K562 (cell line): Measurements from ENCODE around the gene LRRC51. TPM values are rescaled to one million over a fixed set of nuclear protein-coding genes. Genes with fewer than 3 reads are reported as not detected.

Experiments used
- ATF4 ChIP-seq: fragments of 450-650 bp; formaldehyde crosslinking; IDR thresholded peaks from 2 replicates; pipeline ENCODE4 v1.4.0; 2022; ENCODE audit warnings: mild to moderate bottlenecking, moderate library complexity
- CBFA2T3 ChIP-seq: fragments of 450-650 bp; IDR thresholded peaks from 2 replicates; pipeline ENCODE4 v1.6.1; 2017
- CREB3 ChIP-seq: fragments of 450-650 bp; conservative IDR thresholded peaks from 2 replicates; pipeline ENCODE4 v1.6.1; 2016; ENCODE audit warnings: missing genetic modification characterization, low read depth, mild to moderate bottlenecking, missing compliant biosample characterization, moderate library complexity
- ETS2 ChIP-seq: IDR thresholded peaks from 2 replicates; pipeline ENCODE4 v1.6.1; 2016; ENCODE audit warnings: borderline replicate concordance, missing genetic modification characterization, mild to moderate bottlenecking, moderate library complexity, missing compliant biosample characterization; ENCODE audit not compliant: poor library complexity, severe bottlenecking
- GTF2E2 ChIP-seq: fragments of 200-800 bp; sonication (Bioruptor generic); IDR thresholded peaks from 2 replicates; pipeline ENCODE4 v1.6.1; 2016; ENCODE audit warnings: missing genetic modification characterization, missing compliant biosample characterization
- KLF16 ChIP-seq: IDR thresholded peaks from 2 replicates; pipeline ENCODE4 v1.6.1; 2016; ENCODE audit warnings: antibody characterized with exemption
- MEF2D ChIP-seq: conservative IDR thresholded peaks from 2 replicates; pipeline ENCODE4 v1.6.1; 2016; ENCODE audit warnings: low read depth, missing genetic modification characterization, missing compliant biosample characterization
- MNT ChIP-seq, 2 experiments: fragments of 450-650 bp; conservative IDR thresholded peaks; 2 replicates each; pipeline ENCODE4 v1.6.1; 2017; ENCODE audit warnings: mild to moderate bottlenecking in 2 of 2, moderate library complexity in 2 of 2
- TEAD1 ChIP-seq, 2 experiments: fragments of 450-650 bp in 1 of 2; sonication (generic) in 1 of 2; formaldehyde crosslinking; IDR thresholded peaks; 2 replicates each; pipeline versions ENCODE4 v1.4.0 to v1.8.0; 2020 to 2022; ENCODE audit warnings: mild to moderate bottlenecking in 2 of 2, missing genetic modification reagents in 1 of 2
- ZBTB9 ChIP-seq: fragments of 450-650 bp; formaldehyde crosslinking; IDR thresholded peaks from 2 replicates; pipeline ENCODE4 v1.4.0; 2020; ENCODE audit warnings: mild to moderate bottlenecking, moderate library complexity
- ZFP30 ChIP-seq: fragments of 250-450 bp; sonication (Bioruptor Pico); IDR thresholded peaks from 2 replicates; pipeline ENCODE4 v1.8.0; 2022; ENCODE audit warnings: moderate library complexity, mild to moderate bottlenecking, inconsistent platforms, borderline replicate concordance
- ZNF239 ChIP-seq: fragments of 250-450 bp; sonication (Bioruptor Pico); IDR thresholded peaks from 2 replicates; pipeline ENCODE4 v1.4.0; 2020; ENCODE audit warnings: mild to moderate bottlenecking
- ZNF395 ChIP-seq: fragments of 200-800 bp; sonication (Bioruptor generic); IDR thresholded peaks from 2 replicates; pipeline ENCODE4 v1.6.1; 2017; ENCODE audit warnings: missing genetic modification characterization, missing compliant biosample characterization
- ZNF639 ChIP-seq, 2 experiments: fragments of 200-800 bp in 1 of 2; sonication (Bioruptor generic) in 1 of 2; sonication (generic) in 1 of 2; formaldehyde crosslinking in 1 of 2; IDR thresholded peaks in 1 of 2; conservative IDR thresholded peaks in 1 of 2; 2 replicates each; pipeline versions ENCODE4 v1.5.0 to v1.6.1; 2016 to 2020; ENCODE audit warnings: missing compliant biosample characterization in 1 of 2, missing genetic modification characterization in 1 of 2, missing genetic modification reagents in 1 of 2
- ZNF76 ChIP-seq: fragments of 250-450 bp; sonication (Bioruptor Pico); IDR thresholded peaks from 2 replicates; pipeline ENCODE4 v1.4.0; 2020; ENCODE audit warnings: mild to moderate bottlenecking, moderate library complexity, borderline replicate concordance
- ZNF79 ChIP-seq: fragments of 250-450 bp; sonication (Bioruptor Pico); IDR thresholded peaks from 2 replicates; pipeline ENCODE4 v1.4.0; 2020; ENCODE audit warnings: low read depth, mild to moderate bottlenecking, moderate library complexity
- polyA plus RNA-seq, 8 experiments: library from polyadenylated mRNA; depleted of rRNA in 4 of 8; stranded (reverse) in 5 of 8; unstranded in 3 of 8; fragments of >200 nt; fragmentation: Nextera tagmentation in 2 of 8; fragmentation: Illumina TruSeq in 1 of 8; extraction: Ambion mirVana in 2 of 8; extraction: Trizol in 1 of 8; gene quantifications; 2 replicates each; pipeline versions ENCODE4 v1.2.1 to v1.2.3, GENCODE V29; 2011 to 2014; ENCODE audit warnings: inconsistent platforms in 1 of 8, missing spikeins in 1 of 8
- total RNA-seq, 7 experiments: library from RNA; depleted of rRNA in 6 of 7; stranded (reverse); fragments of >200 nt in 6 of 7; fragmentation: Illumina TruSeq in 2 of 7; extraction: Trizol in 2 of 7; gene quantifications; 2 replicates each; pipeline versions ENCODE4 v1.2.1 to v1.2.3, GENCODE V29; 2011 to 2021; ENCODE audit warnings: low replicate concordance in 1 of 7

LRRC51 gene
- total and polyA plus RNA-seq, 9 of the 15 experiments (the other 6 are each of a cell fraction or from before 2014, with no cell fraction given), result 4.7 to 10.6 (median 5.6) TPM

GRCh38 chr11:72069787-72070251, 10.8 kb upstream of the LRRC51 start (continued):
- TF ChIP-seq ZNF639 (CRISPR knock-in tag; conservative IDR thresholded peaks at IDR 0.05 in 1 of 2, IDR thresholded peaks at IDR 0.05 in 1 of 2) (peak in 1 of 2 experiments; percentile 92; a peak in 2 of 4 replicates), ATF4 (CRISPR knock-in tag) (peak; percentile 51; the same call in 1 of the 2 replicates), GTF2E2 (tag) (0 out of 2 replicates have a peak, but pooled peaks have one; percentile 31), ETS2 (tag) (no peak), ZNF395 (CRISPR knock-in tag) (peak; percentile 98), MNT (conservative IDR thresholded peaks at IDR 0.05) (no peak), CREB3 (peak; percentile 84; the same call in 1 of the 2 replicates), ZFP30 (CRISPR knock-in tag) (no peak), ZNF79 (0 out of 2 replicates have a peak, but pooled peaks have one; percentile 52), KLF16 (no peak), ZNF76 (CRISPR knock-in tag) (no peak), ZBTB9 (CRISPR knock-in tag) (peak; percentile 89), TEAD1 (CRISPR knock-in tag; IDR thresholded peaks at IDR 0.05) (peak in 1 of 2 experiments; percentile 19; a peak in 1 of 4 replicates), CBFA2T3 (no peak), ZNF239 (CRISPR knock-in tag) (0 out of 2 replicates have a peak, but pooled peaks have one; percentile 9), MEF2D (tag) (0 out of 2 replicates have a peak, but pooled peaks have one; percentile 30)
